Measurements from ENCODE around the gene EPHB2.

Gene EPHB2

DNA sequence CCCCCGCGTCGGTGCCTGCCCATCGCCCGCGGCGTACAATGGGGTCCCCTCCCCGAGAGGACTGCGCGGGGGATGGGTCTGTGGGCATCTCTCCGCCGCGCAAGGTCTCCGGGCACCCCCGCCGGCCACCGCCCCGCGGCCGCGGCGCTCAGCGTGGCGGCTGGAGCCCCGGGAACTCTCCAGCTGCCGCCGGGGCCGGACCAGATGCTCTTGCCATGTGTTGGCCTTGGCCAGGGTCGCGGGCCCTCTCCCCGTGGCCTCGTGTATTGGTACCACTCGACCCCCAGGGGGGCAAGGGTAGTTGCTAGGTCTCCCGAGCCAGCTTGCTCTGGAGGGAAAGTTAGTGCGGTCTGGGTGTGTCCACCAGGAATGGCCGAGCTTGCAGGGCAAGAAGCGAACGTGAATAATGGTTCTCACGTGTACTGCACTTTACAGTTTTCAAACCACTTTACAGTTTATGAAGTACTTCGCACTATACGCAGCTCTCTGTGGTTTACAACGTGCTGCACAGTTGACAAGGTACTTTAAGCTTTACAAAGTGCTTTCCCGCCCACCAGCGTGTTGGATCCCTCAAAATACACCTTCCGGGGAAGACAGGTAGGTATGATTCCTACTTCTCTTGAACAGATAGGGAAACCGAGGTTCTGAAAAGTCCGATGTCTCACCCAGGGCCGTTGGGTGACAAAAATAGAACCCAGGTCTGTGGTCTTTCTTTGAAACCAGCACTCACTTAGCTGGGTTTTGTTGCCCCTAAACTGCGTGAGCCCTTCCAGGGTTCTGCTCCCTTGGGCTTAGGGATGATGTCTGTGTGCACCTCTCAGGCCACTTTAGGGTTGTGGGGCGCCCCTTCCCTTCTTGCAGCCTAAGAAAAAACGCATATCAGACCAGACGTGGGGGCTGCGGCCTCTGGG, 1.2 kb downstream of the EPHB2 start:
- TF ChIP-seq EGR1 (IDR thresholded peaks at IDR 0.05) (no peak), CREB1 (IDR thresholded peaks at IDR 0.05; ENCODE audit: low read depth) (no peak), CEBPB (IDR thresholded peaks at IDR 0.05) (no peak), TEAD4 (IDR thresholded peaks at IDR 0.05) (no peak), TAF1 (IDR thresholded peaks at IDR 0.05; ENCODE audit: low read depth) (no peak), NFIC (IDR thresholded peaks at IDR 0.05) (no peak), ZBTB7A (IDR thresholded peaks at IDR 0.05; ENCODE audit: low read depth) (0 out of 2 replicates have a peak, but pooled peaks have one; percentile 39)

DNA sequence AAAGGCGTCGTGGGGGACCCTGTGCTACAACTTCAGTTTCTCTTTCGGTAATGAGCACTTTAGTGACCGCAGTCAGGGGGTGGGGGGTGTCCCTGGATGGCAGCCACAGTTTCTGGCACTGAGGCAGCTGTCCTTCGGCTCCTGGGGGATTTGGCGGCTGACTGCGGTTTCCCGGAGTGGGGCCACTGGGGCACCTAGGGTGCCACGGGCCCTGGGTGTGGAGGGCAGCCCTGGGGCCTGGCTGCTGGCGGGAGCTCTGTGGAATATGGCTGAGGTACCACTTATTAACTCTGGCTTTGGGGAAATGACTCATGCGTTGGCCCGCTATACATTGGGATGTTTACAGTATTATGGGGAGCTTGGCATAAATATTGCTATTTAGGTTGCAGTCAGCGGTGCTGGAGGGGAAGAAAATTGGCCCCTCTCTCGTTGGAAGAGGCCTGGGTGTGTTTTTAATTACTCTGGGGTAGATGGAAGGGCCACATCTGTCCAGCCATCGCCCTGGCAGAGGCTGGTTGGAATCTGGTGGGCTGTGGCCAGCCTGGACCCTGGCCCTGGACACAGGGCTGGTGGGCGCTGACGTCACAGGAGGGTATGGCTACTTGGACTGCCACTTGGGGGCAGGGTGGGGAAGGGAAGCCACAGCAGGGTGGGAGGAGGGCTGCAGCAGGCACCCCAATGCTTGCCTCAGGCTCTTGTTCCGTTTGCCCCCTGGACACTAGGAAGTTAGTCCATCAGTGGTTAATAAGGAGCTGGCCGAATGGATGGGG, 2.0 kb downstream of the EPHB2 start:
- TF ChIP-seq TEAD4 (IDR thresholded peaks at IDR 0.05) (no peak), ZBTB7A (IDR thresholded peaks at IDR 0.05; ENCODE audit: low read depth) (no peak), RAD21 (IDR thresholded peaks at IDR 0.05; ENCODE audit: low read depth) (no peak), CREB1 (IDR thresholded peaks at IDR 0.05; ENCODE audit: low read depth) (no peak), EGR1 (IDR thresholded peaks at IDR 0.05) (no peak), FOXM1 (IDR thresholded peaks at IDR 0.05; ENCODE audit: borderline replicate concordance, low read depth) (no peak), EP300 (IDR thresholded peaks at IDR 0.05; ENCODE audit: borderline replicate concordance) (no peak)
- TF ChIP-seq, protein P1, sequence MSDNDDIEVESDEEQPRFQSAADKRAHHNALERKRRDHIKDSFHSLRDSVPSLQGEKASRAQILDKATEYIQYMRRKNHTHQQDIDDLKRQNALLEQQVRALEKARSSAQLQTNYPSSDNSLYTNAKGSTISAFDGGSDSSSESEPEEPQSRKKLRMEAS (IDR thresholded peaks at IDR 0.05), result no peak

DNA sequence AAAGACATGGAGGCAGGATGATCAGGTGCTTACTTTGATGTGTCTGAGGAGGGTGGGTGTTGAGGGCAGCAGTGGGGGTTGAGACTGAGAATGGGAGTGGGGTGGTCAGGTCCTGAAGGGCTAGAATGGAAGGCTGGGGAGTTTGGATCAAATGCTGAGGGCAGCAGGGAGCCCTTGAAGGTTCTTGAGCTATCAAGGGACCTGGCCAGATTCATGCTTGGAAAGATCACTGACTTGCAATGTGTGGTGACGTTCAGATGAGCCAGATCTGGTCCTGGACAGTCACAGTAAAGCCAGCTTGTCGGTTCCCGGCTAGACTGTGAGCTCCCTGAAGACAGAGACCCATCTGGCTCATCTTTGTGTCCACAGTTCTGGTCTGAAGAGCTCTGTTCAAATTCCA, 3.8 kb downstream of the EPHB2 start:
- TF ChIP-seq ZBTB7A (IDR thresholded peaks at IDR 0.05; ENCODE audit: low read depth) (no peak), CEBPB (IDR thresholded peaks at IDR 0.05) (no peak), EGR1 (IDR thresholded peaks at IDR 0.05) (no peak), CREB1 (IDR thresholded peaks at IDR 0.05; ENCODE audit: low read depth) (no peak), YY1 (IDR thresholded peaks at IDR 0.05; ENCODE audit: low read depth) (no peak), TAF1 (IDR thresholded peaks at IDR 0.05; ENCODE audit: low read depth) (no peak), NFIC (IDR thresholded peaks at IDR 0.05) (no peak), TEAD4 (IDR thresholded peaks at IDR 0.05) (no peak), EP300 (IDR thresholded peaks at IDR 0.05; ENCODE audit: borderline replicate concordance) (no peak), TCF12 (IDR thresholded peaks at IDR 0.05; ENCODE audit: low read depth) (no peak), FOXM1 (IDR thresholded peaks at IDR 0.05; ENCODE audit: borderline replicate concordance, low read depth) (no peak)
- TF ChIP-seq, protein P1 (IDR thresholded peaks at IDR 0.05), result no peak
- TF ChIP-seq, protein P2, sequence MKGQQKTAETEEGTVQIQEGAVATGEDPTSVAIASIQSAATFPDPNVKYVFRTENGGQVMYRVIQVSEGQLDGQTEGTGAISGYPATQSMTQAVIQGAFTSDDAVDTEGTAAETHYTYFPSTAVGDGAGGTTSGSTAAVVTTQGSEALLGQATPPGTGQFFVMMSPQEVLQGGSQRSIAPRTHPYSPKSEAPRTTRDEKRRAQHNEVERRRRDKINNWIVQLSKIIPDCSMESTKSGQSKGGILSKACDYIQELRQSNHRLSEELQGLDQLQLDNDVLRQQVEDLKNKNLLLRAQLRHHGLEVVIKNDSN (IDR thresholded peaks at IDR 0.05), result no peak
- TF ChIP-seq, protein P3, sequence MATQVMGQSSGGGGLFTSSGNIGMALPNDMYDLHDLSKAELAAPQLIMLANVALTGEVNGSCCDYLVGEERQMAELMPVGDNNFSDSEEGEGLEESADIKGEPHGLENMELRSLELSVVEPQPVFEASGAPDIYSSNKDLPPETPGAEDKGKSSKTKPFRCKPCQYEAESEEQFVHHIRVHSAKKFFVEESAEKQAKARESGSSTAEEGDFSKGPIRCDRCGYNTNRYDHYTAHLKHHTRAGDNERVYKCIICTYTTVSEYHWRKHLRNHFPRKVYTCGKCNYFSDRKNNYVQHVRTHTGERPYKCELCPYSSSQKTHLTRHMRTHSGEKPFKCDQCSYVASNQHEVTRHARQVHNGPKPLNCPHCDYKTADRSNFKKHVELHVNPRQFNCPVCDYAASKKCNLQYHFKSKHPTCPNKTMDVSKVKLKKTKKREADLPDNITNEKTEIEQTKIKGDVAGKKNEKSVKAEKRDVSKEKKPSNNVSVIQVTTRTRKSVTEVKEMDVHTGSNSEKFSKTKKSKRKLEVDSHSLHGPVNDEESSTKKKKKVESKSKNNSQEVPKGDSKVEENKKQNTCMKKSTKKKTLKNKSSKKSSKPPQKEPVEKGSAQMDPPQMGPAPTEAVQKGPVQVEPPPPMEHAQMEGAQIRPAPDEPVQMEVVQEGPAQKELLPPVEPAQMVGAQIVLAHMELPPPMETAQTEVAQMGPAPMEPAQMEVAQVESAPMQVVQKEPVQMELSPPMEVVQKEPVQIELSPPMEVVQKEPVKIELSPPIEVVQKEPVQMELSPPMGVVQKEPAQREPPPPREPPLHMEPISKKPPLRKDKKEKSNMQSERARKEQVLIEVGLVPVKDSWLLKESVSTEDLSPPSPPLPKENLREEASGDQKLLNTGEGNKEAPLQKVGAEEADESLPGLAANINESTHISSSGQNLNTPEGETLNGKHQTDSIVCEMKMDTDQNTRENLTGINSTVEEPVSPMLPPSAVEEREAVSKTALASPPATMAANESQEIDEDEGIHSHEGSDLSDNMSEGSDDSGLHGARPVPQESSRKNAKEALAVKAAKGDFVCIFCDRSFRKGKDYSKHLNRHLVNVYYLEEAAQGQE (IDR thresholded peaks at IDR 0.05; ENCODE audit: low read depth), result no peak

DNA sequence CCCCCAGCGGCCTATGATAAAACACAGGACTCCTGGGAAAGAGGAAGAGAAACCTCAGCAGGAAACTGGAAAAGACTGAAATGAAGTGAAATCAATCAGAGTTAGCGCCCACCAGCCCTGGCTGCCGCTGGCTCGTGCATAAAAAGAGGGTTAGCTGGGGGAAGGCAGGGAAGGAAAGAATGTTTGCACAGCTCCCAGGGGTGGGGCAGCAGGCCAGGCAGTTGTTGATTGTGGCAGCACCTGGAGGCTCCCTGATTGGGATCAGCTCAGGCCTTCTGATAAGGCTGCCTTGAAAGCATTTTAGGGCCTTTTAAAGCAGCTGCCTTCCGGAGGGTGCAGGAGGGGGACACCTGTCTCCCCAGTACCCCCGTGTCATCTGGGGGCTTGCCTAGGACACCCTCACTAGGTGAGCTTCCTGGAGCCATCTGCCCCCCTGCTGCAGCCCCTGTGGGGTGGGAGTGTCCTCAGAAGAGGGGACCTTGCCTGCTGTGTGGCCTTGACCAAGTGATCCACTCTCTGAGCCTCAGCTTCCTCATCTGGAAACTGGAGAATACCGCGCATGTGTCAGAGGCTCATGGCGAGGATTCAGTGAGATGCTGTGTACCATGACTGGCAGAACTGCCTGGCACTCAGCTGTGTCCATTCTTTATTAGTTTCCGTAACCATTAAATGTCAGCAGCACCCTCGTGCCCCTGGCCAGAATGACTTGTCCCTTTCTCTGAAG, 6.6 kb downstream of the EPHB2 start:
- TF ChIP-seq, protein P2 (IDR thresholded peaks at IDR 0.05), result no peak
- TF ChIP-seq CEBPB (IDR thresholded peaks at IDR 0.05), result no peak
- TF ChIP-seq TEAD4 (IDR thresholded peaks at IDR 0.05), result no peak
- no peak for TF ChIP-seq FOXM1 (IDR thresholded peaks at IDR 0.05; ENCODE audit: borderline replicate concordance, low read depth)
- TF ChIP-seq ZBTB7A (IDR thresholded peaks at IDR 0.05; ENCODE audit: low read depth), result no peak
- no peak for TF ChIP-seq RAD21 (IDR thresholded peaks at IDR 0.05; ENCODE audit: low read depth)
- TF ChIP-seq NFIC (IDR thresholded peaks at IDR 0.05), result no peak
- TF ChIP-seq YY1 (IDR thresholded peaks at IDR 0.05; ENCODE audit: low read depth), result no peak
- TF ChIP-seq TAF1 (IDR thresholded peaks at IDR 0.05; ENCODE audit: low read depth), result no peak
- TF ChIP-seq EP300 (IDR thresholded peaks at IDR 0.05; ENCODE audit: borderline replicate concordance), result no peak
- TF ChIP-seq CREB1 (IDR thresholded peaks at IDR 0.05; ENCODE audit: low read depth), result no peak
- TF ChIP-seq, protein P3 (IDR thresholded peaks at IDR 0.05; ENCODE audit: low read depth), result no peak
- no peak for TF ChIP-seq EGR1 (IDR thresholded peaks at IDR 0.05)
- TF ChIP-seq, protein P1 (IDR thresholded peaks at IDR 0.05), result no peak
- no peak for TF ChIP-seq TCF12 (IDR thresholded peaks at IDR 0.05; ENCODE audit: low read depth)

Measured in Ishikawa (cell line).